ENCODE data around the gene PEF1. TPM values are rescaled to one million over a fixed set of nuclear protein-coding genes. Genes with fewer than 3 reads are reported as not detected.

The PEF1 gene
- total and polyA plus RNA-seq, 2 of the 8 experiments (the other 6 are each of a cell fraction or from before 2014, with no cell fraction given): 35.2 to 69.2 TPM

DNA sequence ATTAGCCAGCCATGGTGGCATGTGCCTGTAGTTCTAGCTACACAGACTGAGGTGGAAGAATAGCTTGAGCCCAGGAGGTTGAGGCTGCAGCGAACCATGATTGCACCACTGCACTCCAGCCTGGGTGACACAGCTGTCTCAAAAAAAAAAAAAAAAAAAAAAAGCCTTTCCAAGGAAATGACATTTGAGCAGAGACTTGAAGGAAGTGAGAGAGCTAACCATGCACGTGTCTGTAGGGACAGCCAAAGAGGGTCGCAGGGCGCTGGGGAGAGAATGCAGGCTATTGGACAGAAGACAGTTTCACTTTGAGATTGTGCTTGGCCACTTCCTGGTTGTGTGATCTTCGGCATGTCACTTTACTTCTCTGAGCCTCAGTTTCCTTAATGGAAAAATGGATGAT, 20.4 kb downstream of the PEF1 start:
- no peak for FAIRE-seq
- Histone ChIP-seq H3K23ac (ENCODE audit: insufficient read length) (no peak overlapping the region), H3K9me3 (ENCODE audit: insufficient read depth in 2 of 2, low read depth in 1 of 2, low read length in 1 of 2) (no peaks in the 10 kb centered on the region), H3K27me3 (replicated peaks in 1 of 4; ENCODE audit: control insufficient read depth in 3 of 4, extremely low read depth in 1 of 4, insufficient read depth in 3 of 4, low read length in 3 of 4) (no peaks in the 10 kb centered on the region), H3K56ac (replicated peaks; ENCODE audit: insufficient read length, low read depth, low read length) (no peak overlapping the region), H3K79me1 (ENCODE audit: low read depth, low read length) (no peaks in the 10 kb centered on the region), H3K4me2 (ENCODE audit: insufficient read depth in 1 of 2, low read depth in 2 of 2, low read length in 2 of 2) (no peak overlapping the region), H2BK15ac (ENCODE audit: low read length) (no peak overlapping the region), H3K23me2 (ENCODE audit: low read depth, low read length) (no peaks in the 10 kb centered on the region), H2AFZ (ENCODE audit: low read length) (no peak overlapping the region), H3K18ac (ENCODE audit: extremely low read depth, low read length) (no peak overlapping the region), H3K79me2 (ENCODE audit: control insufficient read depth in 1 of 2, insufficient read depth in 2 of 2, low read length in 2 of 2) (no peaks in the 10 kb centered on the region), H3K14ac (ENCODE audit: insufficient read length) (no peak overlapping the region), H2AK5ac (ENCODE audit: low read depth, low read length) (no peak overlapping the region), H3K4me1 (replicated peaks in 1 of 4; ENCODE audit: control insufficient read depth in 3 of 4, insufficient read depth in 4 of 4, low read length in 3 of 4) (peaks cover 0 to 4% (median 0%) of the 10 kb centered on the region in 4 experiments; a peak in 1 of 7 replicates), H4K20me1 (replicated peaks in 1 of 2; ENCODE audit: control insufficient read depth in 1 of 2, insufficient read depth in 2 of 2, low read length in 2 of 2) (no peaks in the 10 kb centered on the region), H3K9ac (replicated peaks in 1 of 4; ENCODE audit: extremely low read depth in 1 of 4, low read depth in 3 of 4, low read length in 3 of 4) (no peak overlapping the region), H3K36me3 (ENCODE audit: control insufficient read depth in 2 of 4, insufficient read depth in 4 of 4, low read length in 3 of 4) (peaks cover 0 to 9% (median 2%) of the 10 kb centered on the region in 4 experiments; a peak in 3 of 8 replicates), H2BK5ac (ENCODE audit: low read depth, low read length) (no peak overlapping the region), H4K8ac (ENCODE audit: extremely low read depth, insufficient read depth, low read length) (no peak overlapping the region), H2BK120ac (replicated peaks; ENCODE audit: low read depth, low read length) (no peak overlapping the region), H3K4ac (replicated peaks; ENCODE audit: insufficient read length, low read depth, low read length) (no peak overlapping the region), H3K4me3 (ENCODE audit: extremely low read depth in 1 of 4, insufficient read depth in 2 of 4, low read depth in 3 of 4, low read length in 4 of 4) (no peak overlapping the region), H3K27ac (ENCODE audit: low read depth, low read length) (no peak overlapping the region), H4K91ac (replicated peaks; ENCODE audit: insufficient read length, low read length) (no peak overlapping the region), H4K5ac (ENCODE audit: insufficient read length, low read depth, low read length) (no peak overlapping the region), H2BK12ac (ENCODE audit: low read depth, low read length) (no peak overlapping the region), H2BK20ac (ENCODE audit: low read length) (no peak overlapping the region)
- no peak for TF ChIP-seq TCF12 (IDR thresholded peaks at IDR 0.05; ENCODE audit: low read depth, low read length)
- TF ChIP-seq, protein P1, sequence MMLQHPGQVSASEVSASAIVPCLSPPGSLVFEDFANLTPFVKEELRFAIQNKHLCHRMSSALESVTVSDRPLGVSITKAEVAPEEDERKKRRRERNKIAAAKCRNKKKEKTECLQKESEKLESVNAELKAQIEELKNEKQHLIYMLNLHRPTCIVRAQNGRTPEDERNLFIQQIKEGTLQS (IDR thresholded peaks at IDR 0.05; ENCODE audit: insufficient read depth, low read depth, low read length): no peak
- no peak for TF ChIP-seq PHF8 (conservative IDR thresholded peaks at IDR 0.05; ENCODE audit: low read depth, low read length)
- TF ChIP-seq TAF1 (IDR thresholded peaks at IDR 0.05; ENCODE audit: low read depth, low read length): no peak
- TF ChIP-seq, protein P2, sequence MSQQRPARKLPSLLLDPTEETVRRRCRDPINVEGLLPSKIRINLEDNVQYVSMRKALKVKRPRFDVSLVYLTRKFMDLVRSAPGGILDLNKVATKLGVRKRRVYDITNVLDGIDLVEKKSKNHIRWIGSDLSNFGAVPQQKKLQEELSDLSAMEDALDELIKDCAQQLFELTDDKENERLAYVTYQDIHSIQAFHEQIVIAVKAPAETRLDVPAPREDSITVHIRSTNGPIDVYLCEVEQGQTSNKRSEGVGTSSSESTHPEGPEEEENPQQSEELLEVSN (IDR thresholded peaks at IDR 0.05): no peak
- TF ChIP-seq POLR2AphosphoS5 (IDR thresholded peaks at IDR 0.05; ENCODE audit: low read depth, low read length): no peak
- no peak for DNase-seq (ENCODE audit: low read depth in 1 of 2, low spot score in 2 of 2)
- CTCF ChIA-PET (ENCODE audit: partially characterized antibody): interaction anchor here (0.8 to 5.2 kb wide), 4 partner anchors 12 to 227 kb away, joined by 3 to 40 read pairs (median 3); no protein-coding TSS in a partner anchor
- POLR2A ChIA-PET (ENCODE audit: partially characterized antibody): interaction anchor here (1.5 kb wide), 1 partner anchor 11 kb away, joined by 3 read pairs; no protein-coding TSS in a partner anchor
- 90% methylated on average over 5 of the region's 5 CpGs; no CpG with 5 or more reads in 1 of the 2 experiments for WGBS, 2 experiments (ENCODE audit: extremely low coverage in 1 of 2, insufficient coverage in 1 of 2, insufficient read length in 1 of 2, insufficient replicate concordance in 2 of 2, low coverage in 1 of 2, low lambda C conversion rate in 2 of 2, missing lambda C conversion rate in 1 of 2)
